Right renal pelvis (tissue), 4 donors: ENCODE data around the gene DIP2B. TPM values are rescaled to one million over a fixed set of nuclear protein-coding genes. Genes with fewer than 3 reads are reported as not detected.
"Not testable (repeated sequence)": the region's sequence is repeated elsewhere in the genome, so short reads cannot be mapped to it uniquely, and the experiment has no call there.

Experiments used
- DNase-seq, 4 donors: peaks; one replicate each; pipeline ENCODE4 v3.0.0-alpha.2; 2013; ENCODE audit warnings: low read depth in 4 of 4, low spot score in 3 of 4, missing footprints in 1 of 4
- polyA plus RNA-seq, 4 donors: library from polyadenylated mRNA; unstranded; fragments of 120-200 nt; gene quantifications; one replicate each; pipeline ENCODE4 v1.2.1, GENCODE V29; 2013; ENCODE audit not compliant: insufficient read length in 4 of 4

The DIP2B gene, protein sequence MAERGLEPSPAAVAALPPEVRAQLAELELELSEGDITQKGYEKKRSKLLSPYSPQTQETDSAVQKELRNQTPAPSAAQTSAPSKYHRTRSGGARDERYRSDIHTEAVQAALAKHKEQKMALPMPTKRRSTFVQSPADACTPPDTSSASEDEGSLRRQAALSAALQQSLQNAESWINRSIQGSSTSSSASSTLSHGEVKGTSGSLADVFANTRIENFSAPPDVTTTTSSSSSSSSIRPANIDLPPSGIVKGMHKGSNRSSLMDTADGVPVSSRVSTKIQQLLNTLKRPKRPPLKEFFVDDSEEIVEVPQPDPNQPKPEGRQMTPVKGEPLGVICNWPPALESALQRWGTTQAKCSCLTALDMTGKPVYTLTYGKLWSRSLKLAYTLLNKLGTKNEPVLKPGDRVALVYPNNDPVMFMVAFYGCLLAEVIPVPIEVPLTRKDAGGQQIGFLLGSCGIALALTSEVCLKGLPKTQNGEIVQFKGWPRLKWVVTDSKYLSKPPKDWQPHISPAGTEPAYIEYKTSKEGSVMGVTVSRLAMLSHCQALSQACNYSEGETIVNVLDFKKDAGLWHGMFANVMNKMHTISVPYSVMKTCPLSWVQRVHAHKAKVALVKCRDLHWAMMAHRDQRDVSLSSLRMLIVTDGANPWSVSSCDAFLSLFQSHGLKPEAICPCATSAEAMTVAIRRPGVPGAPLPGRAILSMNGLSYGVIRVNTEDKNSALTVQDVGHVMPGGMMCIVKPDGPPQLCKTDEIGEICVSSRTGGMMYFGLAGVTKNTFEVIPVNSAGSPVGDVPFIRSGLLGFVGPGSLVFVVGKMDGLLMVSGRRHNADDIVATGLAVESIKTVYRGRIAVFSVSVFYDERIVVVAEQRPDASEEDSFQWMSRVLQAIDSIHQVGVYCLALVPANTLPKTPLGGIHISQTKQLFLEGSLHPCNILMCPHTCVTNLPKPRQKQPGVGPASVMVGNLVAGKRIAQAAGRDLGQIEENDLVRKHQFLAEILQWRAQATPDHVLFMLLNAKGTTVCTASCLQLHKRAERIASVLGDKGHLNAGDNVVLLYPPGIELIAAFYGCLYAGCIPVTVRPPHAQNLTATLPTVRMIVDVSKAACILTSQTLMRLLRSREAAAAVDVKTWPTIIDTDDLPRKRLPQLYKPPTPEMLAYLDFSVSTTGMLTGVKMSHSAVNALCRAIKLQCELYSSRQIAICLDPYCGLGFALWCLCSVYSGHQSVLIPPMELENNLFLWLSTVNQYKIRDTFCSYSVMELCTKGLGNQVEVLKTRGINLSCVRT (N-terminal part only)
- 10 to 100 TPM; 23.4 to 25.5 (median 24.9) TPM for polyA plus RNA-seq

- DNase-seq: peak; percentile 81 to 86 (median 82)
These were observed at the start of gene DIP2B for GRCh38 chr12:50504798-50505674. TSS of gene DIP2B (plus strand) at chr12:50504985. CDS start at chr12:50505141, 156 bp downstream.

- DNase-seq: no peak
These were observed 46.2 kb upstream of the DIP2B start for GRCh38 chr12:50458606-50459005.

GRCh38 chr12:50467439-50467838 lies 37.3 kb upstream of the DIP2B start:
- no peak for DNase-seq

GRCh38 chr12:50477241-50477832 lies 27.4 kb upstream of the DIP2B start:
- no peak for DNase-seq

- no peak for DNase-seq
These were observed 22.2 kb upstream of the DIP2B start for GRCh38 chr12:50482571-50482970.

DNA sequence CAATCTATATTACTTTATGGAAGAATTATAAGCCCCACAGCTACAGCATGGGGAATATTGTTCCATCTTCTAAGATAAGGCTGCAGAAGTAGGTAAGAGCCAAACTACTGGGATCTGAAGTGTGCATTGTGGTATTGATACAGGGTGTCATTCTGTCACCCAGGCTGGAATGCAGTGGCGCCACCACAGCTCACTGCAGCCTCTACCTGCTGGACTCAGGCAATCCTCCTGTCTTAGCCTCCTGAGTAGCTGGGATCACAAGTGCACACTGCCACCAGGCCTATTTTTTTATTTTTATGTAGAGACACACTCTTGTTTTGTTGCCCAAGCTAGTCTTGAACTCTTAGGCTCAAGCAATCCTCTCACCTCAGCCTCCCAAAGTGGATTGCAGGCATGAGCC lies 21.3 kb upstream of the DIP2B start:
- DNase-seq: no peak

GRCh38 chr12:50488801-50489200 lies 16.0 kb upstream of the DIP2B start:
- no peak for DNase-seq

DNA sequence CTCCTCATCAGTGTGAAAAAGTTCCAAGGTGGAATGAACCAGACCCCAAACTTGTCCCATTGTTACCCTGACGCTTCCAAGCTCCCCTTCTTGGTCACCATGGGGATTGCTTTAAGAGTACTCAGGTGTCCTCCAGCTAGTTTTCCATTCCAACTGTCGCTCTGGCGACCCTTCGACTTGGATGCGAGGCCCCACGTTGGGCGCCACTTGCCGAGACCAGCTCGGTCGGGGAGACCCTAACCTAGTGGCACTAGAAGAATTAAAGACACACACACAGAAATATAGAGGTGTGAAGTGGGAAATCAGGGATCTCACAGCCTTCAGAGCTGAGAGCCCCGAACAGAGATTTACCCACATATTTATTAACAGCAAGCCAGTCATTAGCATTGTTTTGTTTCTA lies 6.7 kb upstream of the DIP2B start:
- not testable (repeated sequence) for DNase-seq

DNA sequence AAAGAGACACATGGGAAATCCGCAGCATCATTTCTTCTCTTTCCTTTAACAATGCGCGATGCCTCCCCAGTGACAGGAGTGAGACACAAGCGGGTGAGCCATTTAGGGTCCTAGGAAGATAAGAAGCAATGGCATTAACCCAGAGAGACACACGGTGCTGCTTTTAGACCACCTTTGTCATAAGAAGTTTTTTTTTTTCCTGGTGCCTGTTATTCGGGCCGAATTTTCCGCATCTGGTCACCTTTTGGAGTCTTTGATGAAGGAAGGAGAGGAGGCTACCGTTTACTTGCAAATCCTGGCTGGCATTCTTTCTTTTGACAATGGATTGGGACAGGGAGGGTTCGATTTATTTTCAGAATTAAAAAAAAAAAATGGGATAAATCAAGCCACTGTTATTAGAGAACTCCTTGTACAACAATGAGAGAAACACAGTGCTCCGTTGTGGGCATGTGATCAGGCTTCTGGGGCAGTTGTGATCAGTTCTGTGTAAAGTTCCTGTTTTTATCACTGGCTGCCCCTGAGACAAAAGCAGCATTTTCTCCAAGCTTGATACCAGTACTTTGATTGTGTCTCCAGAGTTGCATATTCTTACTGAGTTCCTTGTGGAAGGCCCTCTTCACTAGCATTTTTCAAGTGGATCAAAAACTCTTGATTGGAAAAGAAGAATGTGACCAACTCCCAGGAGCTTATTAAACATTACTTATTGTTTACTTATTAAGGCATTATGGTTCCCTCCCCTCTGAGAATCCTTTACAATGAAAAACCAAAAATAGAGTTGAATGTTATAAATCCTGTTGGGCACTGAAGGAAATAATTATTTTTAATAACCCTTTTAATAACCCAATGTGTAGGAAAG lies 1.1 kb downstream of the DIP2B start:
- peak in 1 of 4 donors; percentile 20 for DNase-seq

GRCh38 chr12:50506753-50507473 lies 2.1 kb downstream of the DIP2B start:
- no peak for DNase-seq

GRCh38 chr12:50507474-50507838 lies 2.7 kb downstream of the DIP2B start:
- DNase-seq: no peak

GRCh38 chr12:50507930-50508329 lies 3.1 kb downstream of the DIP2B start:
- DNase-seq: no peak

DNA sequence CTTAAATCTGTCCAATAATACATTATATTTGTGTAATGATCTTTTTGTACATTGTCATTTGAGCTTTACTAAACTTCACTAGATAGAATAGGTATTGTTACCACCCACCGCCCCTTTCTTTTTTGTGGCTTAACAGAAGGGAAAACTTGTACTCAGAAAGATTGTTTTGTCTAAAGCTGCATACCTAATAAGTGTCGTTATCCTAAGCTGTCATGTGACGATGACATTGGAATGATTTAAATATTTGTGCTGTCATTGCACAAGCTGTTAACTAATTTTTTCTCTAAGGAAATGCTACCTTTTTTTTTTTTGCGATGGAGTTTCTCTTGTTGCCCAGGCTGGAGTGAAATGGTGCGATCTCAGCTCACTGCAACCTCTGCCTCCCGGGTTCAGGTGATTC lies 3.6 kb downstream of the DIP2B start:
- DNase-seq: no peak

DNA sequence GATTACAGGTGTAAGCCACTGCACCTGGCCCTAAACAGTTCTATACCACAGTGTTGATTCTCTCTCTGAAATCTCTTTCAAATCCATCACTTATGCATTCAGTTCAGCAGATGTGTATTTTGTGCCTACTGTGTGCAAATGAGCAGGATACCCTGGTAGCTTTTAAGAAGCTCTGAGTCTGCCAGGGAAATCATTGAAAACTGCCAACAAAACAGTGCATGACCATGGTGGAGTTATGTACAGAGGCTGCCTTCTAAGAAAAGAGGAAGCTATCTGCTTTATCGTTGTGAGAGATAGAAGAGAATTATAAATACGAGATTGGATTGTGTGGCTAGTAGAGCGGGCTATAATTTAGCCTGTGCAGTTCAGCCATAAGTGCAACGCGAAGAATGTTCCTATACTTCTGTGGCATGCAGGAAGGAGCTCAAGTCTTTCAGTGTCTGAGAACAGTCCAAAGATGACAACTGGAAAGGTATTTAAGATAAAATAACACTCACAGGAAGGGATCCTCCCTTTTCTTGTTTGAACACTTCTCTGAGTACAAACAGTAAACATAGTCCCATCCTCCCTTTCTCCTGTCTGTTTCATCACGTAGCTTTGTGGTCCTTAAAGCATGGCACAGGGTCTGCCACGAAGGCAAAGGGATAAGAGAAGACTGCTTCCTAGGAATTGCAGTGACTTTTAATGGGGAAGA lies 4.3 kb downstream of the DIP2B start:
- no peak for DNase-seq

- DNase-seq: no peak
These were observed 9.9 kb downstream of the DIP2B start for GRCh38 chr12:50514526-50515276.

DNA sequence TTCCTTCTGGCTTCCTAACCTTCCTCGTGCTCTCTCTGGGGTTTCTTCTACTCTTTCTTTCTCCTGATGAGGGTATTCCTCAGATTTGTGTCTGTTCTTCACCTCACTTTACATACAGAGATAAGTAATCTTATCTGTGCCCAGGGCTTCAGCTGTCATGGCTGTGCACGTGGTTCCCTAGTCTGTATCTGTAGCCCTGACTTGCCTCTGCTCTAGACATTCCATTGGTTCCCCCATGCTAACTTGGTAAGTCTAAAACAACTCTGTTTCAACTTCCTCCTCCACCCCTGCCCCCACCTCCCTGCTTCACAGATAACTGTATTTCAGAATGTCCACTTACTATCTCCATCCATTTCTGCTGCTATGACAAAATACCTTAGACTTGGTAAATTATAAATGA lies 10.8 kb downstream of the DIP2B start:
- no peak for DNase-seq
